Measurements from ENCODE around the gene ZSCAN26.

DNA sequence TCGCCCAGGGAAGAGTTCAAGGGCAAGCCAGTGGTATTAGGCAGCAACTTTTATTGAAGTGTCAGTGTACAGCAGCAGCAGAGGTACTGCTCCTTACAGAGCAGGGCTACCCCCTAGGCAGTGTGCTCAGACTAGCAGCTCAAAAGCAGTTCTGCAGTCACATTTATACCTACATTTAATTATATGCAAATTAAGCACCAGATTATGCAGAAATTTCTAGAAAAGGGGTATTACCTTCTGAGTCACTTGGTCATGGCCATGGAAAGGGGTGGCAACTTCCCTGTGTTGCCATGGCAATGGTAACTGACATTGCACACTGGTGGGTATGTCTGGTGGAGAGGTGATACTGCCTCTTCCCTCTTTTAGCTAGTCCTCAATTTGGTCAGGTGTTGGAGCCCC is 12.8 kb upstream of the ZSCAN26 start:
- TF ChIP-seq, protein P1, sequence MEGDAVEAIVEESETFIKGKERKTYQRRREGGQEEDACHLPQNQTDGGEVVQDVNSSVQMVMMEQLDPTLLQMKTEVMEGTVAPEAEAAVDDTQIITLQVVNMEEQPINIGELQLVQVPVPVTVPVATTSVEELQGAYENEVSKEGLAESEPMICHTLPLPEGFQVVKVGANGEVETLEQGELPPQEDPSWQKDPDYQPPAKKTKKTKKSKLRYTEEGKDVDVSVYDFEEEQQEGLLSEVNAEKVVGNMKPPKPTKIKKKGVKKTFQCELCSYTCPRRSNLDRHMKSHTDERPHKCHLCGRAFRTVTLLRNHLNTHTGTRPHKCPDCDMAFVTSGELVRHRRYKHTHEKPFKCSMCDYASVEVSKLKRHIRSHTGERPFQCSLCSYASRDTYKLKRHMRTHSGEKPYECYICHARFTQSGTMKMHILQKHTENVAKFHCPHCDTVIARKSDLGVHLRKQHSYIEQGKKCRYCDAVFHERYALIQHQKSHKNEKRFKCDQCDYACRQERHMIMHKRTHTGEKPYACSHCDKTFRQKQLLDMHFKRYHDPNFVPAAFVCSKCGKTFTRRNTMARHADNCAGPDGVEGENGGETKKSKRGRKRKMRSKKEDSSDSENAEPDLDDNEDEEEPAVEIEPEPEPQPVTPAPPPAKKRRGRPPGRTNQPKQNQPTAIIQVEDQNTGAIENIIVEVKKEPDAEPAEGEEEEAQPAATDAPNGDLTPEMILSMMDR (IDR thresholded peaks at IDR 0.05; ENCODE audit: insufficient read depth, low read length, poor library complexity, severe bottlenecking): no peak
- TF ChIP-seq EZH2phosphoT487 (conservative IDR thresholded peaks at IDR 0.05; ENCODE audit: low read length): no peak
